ENCODE data around the gene ZNF280B.

ZNF280B gene

GRCh38 chr22:22465094-22465602 lies 43.4 kb downstream of the ZNF280B start:
- Mint-ChIP-seq H3K4me3 (no peak overlapping the region), H3K27me3 (peaks cover 57% of the 10 kb centered on the region), H3K4me1 (no peaks in the 10 kb centered on the region), H3K9me3 (peaks cover 16 to 22% of the 10 kb centered on the region in 2 donors), H3K27ac (no peak overlapping the region)
- no peak for ATAC-seq
- no peak for DNase-seq

DNA sequence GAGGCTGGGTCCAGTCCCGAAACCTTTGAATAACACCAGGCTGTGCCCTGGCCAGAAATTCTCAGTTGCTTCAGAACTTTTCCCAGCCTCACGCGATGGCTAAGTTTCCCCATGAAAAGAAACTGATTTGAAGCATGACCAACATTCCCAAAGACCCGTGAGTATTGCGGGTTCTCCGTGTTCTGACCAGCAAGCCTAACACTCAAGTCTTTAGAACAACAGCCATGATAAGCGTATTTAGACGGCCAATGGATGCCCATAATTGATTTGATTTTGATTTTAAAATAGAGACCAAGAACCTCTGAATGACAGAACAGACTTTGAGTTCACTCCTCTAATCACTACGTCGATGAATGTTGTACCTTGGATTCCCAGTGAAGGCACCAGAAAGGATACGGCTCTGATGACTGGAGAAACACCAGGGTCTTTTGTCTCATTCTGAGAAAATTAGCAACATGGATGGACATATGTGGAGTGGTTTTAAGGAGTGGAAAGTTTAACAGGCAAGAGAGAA lies 43.9 kb downstream of the ZNF280B start:
- Mint-ChIP-seq H3K27ac (no peak overlapping the region), H3K4me1 (no peaks in the 10 kb centered on the region), H3K4me3 (no peak overlapping the region), H3K9me3 (peaks cover 17 to 24% of the 10 kb centered on the region in 2 donors), H3K27me3 (peaks cover 57% of the 10 kb centered on the region)
- DNase-seq: no peak
- ATAC-seq: no peak

DNA sequence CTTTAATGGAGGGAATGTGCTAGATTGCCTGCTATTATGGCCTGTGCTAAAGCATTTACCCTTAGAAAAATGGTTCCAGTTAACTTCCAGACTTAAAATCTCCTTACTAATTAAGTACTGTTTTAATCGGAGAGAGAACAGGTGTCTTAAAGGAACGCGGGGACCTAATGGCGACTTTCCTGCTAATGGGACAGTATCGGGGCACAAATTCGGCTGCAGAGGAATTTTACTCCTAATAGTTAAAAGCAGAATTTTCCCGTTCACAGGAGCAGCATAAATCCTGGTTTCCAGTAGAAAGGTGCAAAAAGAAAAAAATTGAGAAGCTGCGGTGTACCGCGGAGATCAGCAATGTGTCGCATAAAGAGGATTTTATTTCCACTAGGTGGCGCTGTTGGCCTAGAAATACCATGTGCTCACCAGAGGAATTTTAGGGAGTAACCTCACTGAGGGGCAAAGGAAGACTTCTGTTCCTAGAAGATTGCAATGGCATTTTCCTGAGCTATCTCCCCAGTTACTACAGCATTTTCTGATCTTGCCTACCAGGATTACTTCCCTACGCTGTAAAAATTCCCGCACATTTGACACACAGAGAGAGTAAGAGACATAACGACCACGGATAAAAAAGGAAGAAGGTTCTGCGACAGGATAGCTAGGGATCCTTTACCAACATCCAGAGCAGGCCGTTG lies 44.5 kb downstream of the ZNF280B start:
- Mint-ChIP-seq H3K4me3 (no peak overlapping the region), H3K27me3 (peaks cover 57% of the 10 kb centered on the region), H3K9me3 (peaks cover 17 to 24% of the 10 kb centered on the region in 2 donors), H3K27ac (no peak overlapping the region), H3K4me1 (no peaks in the 10 kb centered on the region)
- DNase-seq (peak; percentile 45 to 47), ATAC-seq (peak; percentile 55)

DNA sequence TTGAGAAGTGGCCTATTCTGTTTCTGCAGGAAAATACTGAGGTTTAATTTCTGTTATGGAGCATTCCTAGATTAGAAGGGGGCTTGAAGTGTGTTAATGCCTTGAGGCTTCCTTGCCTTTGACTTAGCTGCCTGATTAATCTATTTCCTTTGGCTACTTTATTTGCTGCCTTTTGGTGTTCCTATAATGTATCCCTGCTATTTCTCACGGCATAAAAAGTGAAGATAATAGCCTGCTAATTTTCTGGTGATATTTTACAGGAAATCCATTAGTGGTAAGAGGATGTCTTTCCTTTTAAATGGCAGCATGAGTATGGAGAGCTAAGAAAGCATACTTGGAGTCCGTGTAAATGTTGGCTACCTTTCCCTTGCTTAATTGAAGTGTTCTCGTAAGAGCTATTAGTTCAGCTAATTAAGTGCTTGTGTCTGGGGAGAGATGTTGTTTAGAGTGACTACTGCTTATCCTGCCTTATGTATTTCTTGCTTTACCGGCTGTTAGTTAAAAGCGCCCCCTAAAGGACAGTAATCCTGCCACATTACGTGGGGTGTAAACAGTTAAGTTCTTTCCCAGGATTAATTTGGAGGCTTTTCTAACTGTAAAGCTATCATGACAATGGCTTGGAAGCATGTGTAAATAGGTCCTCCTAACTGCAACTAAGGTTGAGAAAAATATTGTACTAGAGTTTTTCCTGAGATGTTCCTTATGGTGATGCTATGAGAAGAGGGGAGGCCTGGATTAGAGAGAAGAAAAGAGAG lies 45.6 kb downstream of the ZNF280B start:
- no peak for DNase-seq
- Mint-ChIP-seq H3K27me3 (peaks cover 57% of the 10 kb centered on the region), H3K27ac (no peak overlapping the region)

GRCh38 chr22:22461583-22461982 lies 47.0 kb downstream of the ZNF280B start:
- no peak for DNase-seq
- Mint-ChIP-seq H3K9me3 (peaks cover 24 to 30% of the 10 kb centered on the region in 2 donors), H3K27ac (no peak overlapping the region), H3K4me1 (no peaks in the 10 kb centered on the region), H3K27me3 (peaks cover 52% of the 10 kb centered on the region), H3K4me3 (no peak overlapping the region)
- ATAC-seq: no peak

More for the DNA sequence above, 45.6 kb downstream of the ZNF280B start:
- Mint-ChIP-seq H3K9me3 (peaks cover 19 to 24% of the 10 kb centered on the region in 2 donors), H3K4me3 (no peak overlapping the region), H3K4me1 (no peaks in the 10 kb centered on the region)
- ATAC-seq: no peak

DNA sequence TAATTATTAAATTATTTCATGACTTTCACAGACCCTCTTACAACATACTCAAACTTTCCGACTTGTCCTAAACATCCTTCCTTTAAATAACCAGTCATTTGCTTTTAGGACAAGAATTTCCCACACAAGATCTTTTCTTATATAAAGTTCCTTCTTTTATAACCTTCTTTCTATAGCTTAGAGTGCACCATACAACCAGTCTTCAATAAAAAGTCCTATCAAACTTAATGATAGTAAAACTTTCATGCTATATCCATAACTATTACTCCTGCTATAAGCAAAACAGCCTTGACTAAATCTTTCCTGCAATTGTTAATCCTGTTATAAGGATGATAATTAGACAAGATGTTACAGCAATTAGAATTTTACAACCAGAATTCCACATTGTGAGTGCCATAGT lies 47.4 kb downstream of the ZNF280B start:
- Mint-ChIP-seq H3K27ac (no peak overlapping the region), H3K27me3 (peaks cover 47% of the 10 kb centered on the region), H3K9me3 (peaks cover 24 to 30% of the 10 kb centered on the region in 2 donors), H3K4me3 (no peak overlapping the region), H3K4me1 (no peaks in the 10 kb centered on the region)
- no peak for DNase-seq
- no peak for ATAC-seq

GRCh38 chr22:22460635-22461034 lies 47.9 kb downstream of the ZNF280B start:
- Mint-ChIP-seq H3K9me3 (peaks cover 24 to 30% of the 10 kb centered on the region in 2 donors), H3K27me3 (peaks cover 43% of the 10 kb centered on the region)

DNA sequence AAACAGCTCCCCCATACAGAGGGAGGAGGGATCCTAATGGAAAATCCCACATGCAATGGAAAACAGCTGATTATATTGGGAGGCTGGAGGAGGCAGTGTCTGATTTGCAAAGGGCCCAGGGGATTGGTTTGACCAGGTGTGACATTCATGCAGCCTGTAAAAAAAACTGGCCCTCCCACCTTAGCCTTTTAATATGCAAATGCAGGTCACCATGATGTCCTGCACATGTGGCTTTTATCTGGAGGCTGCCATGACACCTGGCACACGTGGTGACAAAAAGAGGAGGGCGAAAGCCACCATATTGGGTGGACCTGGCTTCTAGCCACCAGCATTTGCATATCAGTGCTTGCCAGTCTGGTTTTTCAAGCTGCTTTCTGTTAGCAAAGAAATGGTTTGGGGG lies 48.5 kb downstream of the ZNF280B start:
- H3K27me3 Mint-ChIP-seq: peaks cover 46% of the 10 kb centered on the region
- H3K27ac Mint-ChIP-seq: no peak overlapping the region
- peaks cover 26 to 30% of the 10 kb centered on the region in 2 donors for H3K9me3 Mint-ChIP-seq
- no peaks in the 10 kb centered on the region for H3K4me1 Mint-ChIP-seq
- DNase-seq (no peak), ATAC-seq (no peak)
- no peak overlapping the region for H3K4me3 Mint-ChIP-seq

More at GRCh38 chr22:22460635-22461034, 47.9 kb downstream of the ZNF280B start:
- no peak for DNase-seq
- no peak overlapping the region for H3K4me3 Mint-ChIP-seq
- no peak for ATAC-seq
- no peak overlapping the region for H3K27ac Mint-ChIP-seq
- no peaks in the 10 kb centered on the region for H3K4me1 Mint-ChIP-seq

GRCh38 chr22:22458896-22459588 lies 49.5 kb downstream of the ZNF280B start:
- no peak for DNase-seq
- Mint-ChIP-seq H3K4me3 (no peak overlapping the region), H3K4me1 (no peaks in the 10 kb centered on the region), H3K27ac (no peak overlapping the region), H3K27me3 (peaks cover 50% of the 10 kb centered on the region), H3K9me3 (peaks cover 29 to 35% of the 10 kb centered on the region in 2 donors)
- ATAC-seq: no peak

DNA sequence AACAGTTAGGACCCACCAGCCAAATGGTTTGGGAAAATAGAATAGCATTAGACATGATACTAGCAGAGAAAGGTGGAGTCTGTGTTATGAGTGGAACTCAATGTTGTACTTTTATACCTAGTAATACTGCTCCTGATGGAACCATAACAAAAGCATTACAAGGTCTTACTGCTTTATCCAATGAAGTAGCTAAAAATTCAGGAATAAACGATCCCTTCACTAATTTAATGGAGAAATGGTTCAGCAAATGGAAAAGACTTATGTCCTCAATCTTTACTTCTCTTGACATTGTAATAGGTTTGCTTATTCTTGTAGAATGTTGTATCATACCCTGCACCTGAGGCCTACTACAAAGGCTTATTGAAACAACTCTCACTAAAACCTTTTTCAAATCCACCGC lies 50.2 kb downstream of the ZNF280B start:
- DNase-seq: no peak
- Mint-ChIP-seq H3K4me3 (no peak overlapping the region), H3K27ac (no peak overlapping the region), H3K4me1 (no peaks in the 10 kb centered on the region), H3K27me3 (peaks cover 45% of the 10 kb centered on the region), H3K9me3 (peaks cover 30 to 41% of the 10 kb centered on the region in 2 donors)
- ATAC-seq: no peak

GRCh38 chr22:22454997-22455396 lies 53.5 kb downstream of the ZNF280B start:
- DNase-seq (no peak), ATAC-seq (no peak)
- H3K4me1 Mint-ChIP-seq: no peaks in the 10 kb centered on the region
- H3K27ac Mint-ChIP-seq: peak overlapping the region in 1 of 2 donors; percentile 23
- no peak overlapping the region for H3K4me3 Mint-ChIP-seq
- peaks cover 44 to 54% of the 10 kb centered on the region in 2 donors for H3K9me3 Mint-ChIP-seq
- H3K27me3 Mint-ChIP-seq: peaks cover 35% of the 10 kb centered on the region

GRCh38 chr22:22452996-22453686 lies 55.4 kb downstream of the ZNF280B start:
- no peak for ATAC-seq
- Mint-ChIP-seq H3K27me3 (peaks cover 38% of the 10 kb centered on the region), H3K9me3 (peaks cover 27 to 35% of the 10 kb centered on the region in 2 donors), H3K4me1 (no peaks in the 10 kb centered on the region), H3K4me3 (no peak overlapping the region), H3K27ac (peak overlapping the region in 1 of 2 donors; percentile 32)
- DNase-seq: no peak

DNA sequence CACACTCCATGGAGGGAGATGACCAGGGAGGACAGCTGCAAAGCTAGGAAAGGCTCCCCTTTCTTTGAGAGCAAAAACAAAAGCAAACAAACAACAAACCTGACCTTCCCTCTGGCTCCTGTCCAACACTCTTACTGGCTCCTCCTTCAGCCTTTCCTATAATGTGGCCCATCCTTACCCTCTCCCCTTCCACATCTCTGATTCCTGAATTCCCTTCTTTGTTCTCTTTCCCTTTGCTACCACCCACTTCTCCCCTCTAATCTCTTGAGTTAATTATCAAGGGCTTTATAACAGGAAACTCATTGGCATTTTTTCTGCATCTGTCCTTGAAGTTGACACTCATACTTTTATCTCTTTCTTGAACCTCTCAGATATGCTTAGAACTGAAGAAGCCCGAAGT lies 56.3 kb downstream of the ZNF280B start:
- H3K4me1 Mint-ChIP-seq: no peaks in the 10 kb centered on the region
- H3K27me3 Mint-ChIP-seq: peaks cover 43% of the 10 kb centered on the region
- peaks cover 20 to 26% of the 10 kb centered on the region in 2 donors for H3K9me3 Mint-ChIP-seq
- ATAC-seq (no peak), DNase-seq (no peak)
- H3K4me3 Mint-ChIP-seq: no peak overlapping the region
- H3K27ac Mint-ChIP-seq: peak overlapping the region in 1 of 2 donors; percentile 32

- no peak overlapping the region for H3K4me3 Mint-ChIP-seq
- peaks cover 57% of the 10 kb centered on the region for H3K27me3 Mint-ChIP-seq
- ATAC-seq: no peak
These were observed 58.2 kb downstream of the ZNF280B start for GRCh38 chr22:22450343-22450839.

GRCh38 chr22:22449819-22450218 lies 58.7 kb downstream of the ZNF280B start:
- DNase-seq (no peak), ATAC-seq (no peak)
- no peak overlapping the region for H3K4me3 Mint-ChIP-seq
- no peaks in the 10 kb centered on the region for H3K4me1 Mint-ChIP-seq
- H3K27ac Mint-ChIP-seq: no peak overlapping the region
- peaks cover 16 to 26% of the 10 kb centered on the region in 2 donors for H3K9me3 Mint-ChIP-seq
- peaks cover 55% of the 10 kb centered on the region for H3K27me3 Mint-ChIP-seq

More at GRCh38 chr22:22450343-22450839, 58.2 kb downstream of the ZNF280B start:
- no peak for DNase-seq
- no peak overlapping the region for H3K27ac Mint-ChIP-seq
- peaks cover 20 to 26% of the 10 kb centered on the region in 2 donors for H3K9me3 Mint-ChIP-seq
- no peaks in the 10 kb centered on the region for H3K4me1 Mint-ChIP-seq
